Measurements from ENCODE around the gene ADISSP. TPM values are rescaled to one million over a fixed set of nuclear protein-coding genes. Genes with fewer than 3 reads are reported as not detected.

Gene ADISSP
- total RNA-seq (2022; extraction: Qiagen RNA extraction): 100 to 176 TPM (median 166 TPM) in 5 replicates

DNA sequence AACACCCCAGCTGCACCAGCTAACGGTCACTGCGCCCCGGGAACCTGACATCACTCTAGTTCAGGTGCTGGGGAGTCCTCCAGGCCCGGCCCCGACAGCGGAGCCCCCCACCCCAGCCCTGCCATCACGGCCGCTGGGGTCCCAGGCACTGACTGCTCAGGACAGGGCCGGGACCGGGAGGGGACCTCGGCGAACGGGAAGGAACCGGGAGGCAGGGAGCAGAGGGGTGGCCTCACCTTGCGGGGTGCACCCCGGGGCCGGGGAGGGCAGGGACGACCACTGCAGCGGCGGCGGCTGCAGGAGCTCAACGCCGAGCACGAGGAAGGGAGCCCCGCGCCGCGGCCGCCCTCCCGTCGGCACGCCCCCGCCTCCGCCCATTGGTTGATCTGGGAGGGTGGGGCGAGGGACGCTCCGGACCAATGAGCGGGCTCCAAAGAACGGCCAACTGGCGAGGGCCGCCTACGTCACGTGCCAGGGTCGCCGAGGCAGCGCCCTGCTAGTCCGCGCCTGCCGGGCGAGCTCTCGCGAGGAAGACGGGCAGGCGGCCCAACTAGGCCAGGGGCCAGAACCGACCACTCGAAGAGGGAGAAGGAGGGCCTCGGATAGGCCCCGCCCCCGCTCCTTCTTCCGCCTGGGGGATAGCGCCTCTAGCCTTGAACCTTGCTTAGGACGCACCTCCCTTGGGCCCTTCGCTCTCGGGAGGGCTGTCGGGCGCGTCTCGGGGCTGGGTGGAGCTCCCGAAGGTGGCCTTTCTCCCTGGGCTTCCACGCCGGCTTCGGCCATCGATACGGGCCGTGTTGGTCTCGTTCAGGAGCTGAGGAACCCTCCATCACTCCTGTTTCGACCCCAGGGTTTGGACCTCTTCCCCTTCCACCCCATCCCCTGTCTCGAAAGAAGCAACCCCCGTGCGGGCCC, at the start of gene ADISSP:
Gene ADISSP, minus strand, starts transcription at position 327 of the 915 bp plus-strand sequence. CDS start 7,653 bp downstream, outside the sequence.

DNA sequence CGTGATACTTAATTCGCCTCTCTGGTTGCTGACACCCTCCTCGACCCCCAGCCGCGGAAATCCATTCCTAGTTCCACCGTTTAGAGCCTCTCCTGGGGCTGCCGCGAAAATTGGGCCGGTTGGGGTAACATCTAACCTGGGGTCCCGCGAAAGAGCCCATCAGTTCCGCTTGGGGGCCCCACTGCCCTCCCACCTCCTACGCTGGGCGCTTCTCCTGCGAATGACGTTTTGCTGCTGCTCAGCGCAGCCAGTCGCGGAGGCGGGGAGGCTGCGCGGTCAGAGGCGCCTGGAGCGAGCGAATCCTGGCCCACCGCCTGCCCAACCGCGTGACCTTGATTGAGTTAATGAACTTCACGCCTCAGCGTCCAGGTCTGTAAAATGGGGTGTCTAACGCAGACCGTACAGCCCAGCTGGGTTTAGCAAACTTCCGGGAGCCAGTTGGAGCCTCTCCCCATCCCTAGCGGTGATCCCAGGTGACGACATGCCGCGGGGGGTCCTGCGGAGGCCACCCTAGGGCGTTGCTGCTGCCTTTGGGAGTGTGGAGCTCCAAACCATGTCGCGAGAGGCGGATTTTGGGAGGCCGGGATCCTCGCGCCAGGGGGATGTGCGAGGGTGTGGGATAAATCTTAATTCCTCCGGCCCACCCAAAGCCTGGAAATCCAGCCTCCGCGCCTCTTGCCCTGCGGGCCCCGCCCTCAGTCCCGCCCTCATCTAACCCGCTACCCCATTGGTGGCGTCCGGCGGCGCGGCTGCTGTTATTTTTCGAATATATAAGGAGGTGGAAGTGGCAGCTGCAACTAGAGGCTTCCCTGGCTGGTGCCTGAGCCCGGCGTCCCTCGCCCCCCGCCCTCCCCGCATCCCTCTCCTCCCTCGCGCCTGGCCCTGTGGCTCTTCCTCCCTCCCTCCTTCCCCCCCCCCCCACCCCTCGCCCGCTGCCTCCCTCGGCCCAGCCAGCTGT, 28.2 kb upstream of the ADISSP start, which contains the start of gene CDC25B:
Gene CDC25B, plus strand, starts transcription at position 800 of the 958 bp plus-strand sequence. CDS start 222 bp downstream, outside the sequence.

DNA sequence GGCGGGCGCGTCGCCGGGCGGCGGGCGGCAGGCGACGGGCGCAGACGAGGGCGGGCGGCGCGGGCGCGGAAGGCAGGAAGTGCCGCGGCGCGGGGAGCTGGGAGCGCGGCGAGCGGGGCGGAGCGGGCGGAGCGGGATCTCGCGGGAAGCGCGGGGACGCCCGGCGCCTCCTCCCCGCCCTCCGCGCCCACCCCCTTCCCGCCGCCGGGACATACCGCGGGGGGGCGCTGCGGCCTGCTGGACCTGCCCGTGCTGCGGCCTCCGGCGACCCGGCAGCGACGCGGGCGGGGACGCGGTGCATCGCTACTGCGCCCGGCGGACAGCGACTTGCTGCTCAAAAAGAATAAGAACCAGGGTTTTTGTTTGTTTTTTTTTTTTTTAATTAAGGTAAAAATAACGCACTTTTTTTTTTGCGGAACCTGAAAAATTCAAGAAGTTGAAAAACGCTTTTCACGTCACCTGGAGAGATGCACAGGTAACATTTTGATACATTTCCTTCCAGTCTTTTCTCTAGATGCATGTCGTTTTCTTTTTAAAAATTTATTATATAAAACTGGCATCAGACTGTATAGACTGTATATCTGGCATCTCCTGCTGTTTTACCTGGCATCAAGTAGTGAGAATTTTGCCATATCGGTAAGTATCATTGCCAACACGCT, 19.2 kb upstream of the ADISSP start, which contains the start of gene CENPB:
Gene CENPB, minus strand, starts transcription at position 76 of the 659 bp plus-strand sequence. CDS start 257 bp downstream, outside the sequence.

DNA sequence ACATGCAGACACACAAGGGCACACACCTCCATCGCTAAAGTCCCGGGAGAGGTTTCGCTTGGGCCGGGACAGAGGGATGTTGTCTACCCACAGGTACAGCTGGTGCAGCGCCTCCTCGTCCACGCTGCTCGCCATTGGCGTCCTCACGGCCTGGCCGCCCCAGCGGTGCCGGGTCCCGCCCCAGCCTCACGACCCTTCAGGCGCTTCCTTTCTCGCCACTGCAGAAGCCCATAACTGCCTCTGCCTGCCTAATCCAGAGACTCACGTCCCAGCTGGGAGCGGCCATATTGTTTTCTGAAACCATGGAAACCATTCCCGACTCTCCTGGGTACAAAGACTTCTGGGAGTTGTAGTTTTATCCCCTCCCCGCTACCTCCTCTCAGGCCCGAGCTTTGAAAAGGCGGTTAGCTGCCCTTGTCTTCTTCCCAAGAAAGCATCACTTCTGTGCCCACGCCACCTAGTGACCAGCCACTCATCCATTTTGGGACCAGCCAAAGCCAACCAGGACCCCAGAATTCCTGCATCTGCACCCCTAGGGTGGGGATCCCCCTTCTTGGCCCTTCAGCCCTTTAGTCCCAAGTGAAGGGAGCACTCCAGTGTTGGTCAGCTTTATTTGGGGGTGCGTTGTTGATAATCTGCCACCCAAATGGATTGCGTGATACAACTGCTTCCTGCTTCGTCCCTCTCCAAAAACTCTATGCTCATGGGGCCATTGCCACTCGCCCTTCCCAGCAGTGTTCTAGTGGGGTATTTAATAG, 13.8 kb upstream of the ADISSP start, which contains the start of gene SPEF1:
Gene SPEF1, minus strand, starts transcription at position 296 of the 758 bp plus-strand sequence. Its CDS starts 161 bp downstream, at position 135.

DNA sequence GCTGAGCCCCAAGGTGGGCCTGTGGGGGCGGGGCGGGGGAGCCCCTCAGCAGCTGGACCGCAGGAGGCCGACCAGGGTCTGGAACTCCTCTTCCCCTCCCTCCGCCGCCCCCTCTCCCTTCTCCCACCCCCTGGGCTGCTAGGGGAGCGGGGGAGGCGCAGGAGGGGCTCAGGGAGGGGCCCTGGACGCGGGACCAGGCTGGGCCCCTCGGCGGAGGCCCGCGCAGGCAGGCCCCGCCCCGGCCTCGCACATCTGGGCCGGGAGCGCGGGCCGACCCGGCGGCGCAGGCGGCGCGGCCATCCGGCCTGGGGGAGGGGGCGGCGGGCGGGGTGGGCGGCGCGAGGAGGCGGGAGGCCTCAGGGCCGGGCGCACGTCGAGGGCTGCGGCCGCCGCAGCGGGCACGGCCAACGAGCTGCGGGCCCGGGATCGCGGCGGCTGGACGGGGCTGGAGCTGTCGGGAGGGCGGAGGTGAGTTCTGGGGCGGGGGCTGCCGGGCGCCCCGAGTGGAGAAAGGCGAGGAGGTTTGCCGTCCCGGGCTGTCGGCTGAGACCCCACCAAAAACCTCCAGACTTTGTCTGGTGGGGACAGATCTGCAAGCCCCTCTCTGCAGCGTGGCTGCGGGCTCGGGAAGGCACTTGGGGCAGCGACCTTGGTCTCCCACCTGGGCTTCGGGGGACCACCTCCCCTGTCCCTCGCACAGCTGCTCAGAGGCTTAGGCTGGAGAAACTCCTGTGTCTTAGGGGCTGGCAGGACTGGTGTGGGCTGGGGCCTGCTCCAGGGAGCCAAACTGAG, 35.0 kb downstream of the ADISSP start, which contains the start of gene HSPA12B:
Gene HSPA12B, plus strand, starts transcription at position 359 of the 792 bp plus-strand sequence. CDS start 5,990 bp downstream, outside the sequence.

DNA sequence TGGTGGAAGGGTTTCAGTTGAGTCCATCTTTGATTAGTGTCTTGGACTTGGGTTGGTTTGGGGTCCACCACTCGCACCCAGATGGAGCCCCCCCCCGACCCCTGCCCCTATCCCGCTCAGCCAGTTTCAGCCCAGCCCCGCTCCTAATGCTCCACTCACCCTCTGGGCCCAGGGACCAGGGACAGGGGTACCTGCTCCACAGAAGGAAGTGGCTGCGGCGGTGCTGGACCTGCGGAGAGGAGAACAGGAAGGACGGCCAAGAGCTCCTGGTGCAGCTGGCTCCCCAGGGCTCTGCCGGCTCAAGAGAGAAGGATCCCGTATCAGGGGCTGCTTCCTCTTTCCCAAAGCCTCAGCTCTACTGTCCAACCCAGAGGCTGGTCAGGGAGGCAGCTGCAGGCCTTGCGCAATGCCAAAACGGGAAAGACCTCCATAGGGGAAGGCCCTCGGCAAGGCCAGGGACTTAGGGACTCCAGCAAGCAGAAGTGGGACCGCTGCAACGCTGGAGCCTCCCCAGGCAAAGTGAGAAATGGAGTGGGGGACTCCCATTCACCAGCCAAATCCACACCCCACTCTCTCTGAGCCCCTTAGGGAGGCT, 55.2 kb downstream of the ADISSP start, which contains the start of gene SIGLEC1:
Gene SIGLEC1, minus strand, starts transcription at position 322 of the 595 bp plus-strand sequence. CDS start 5,472 bp downstream, outside the sequence.

Other genes starting within 250 kb of the ADISSP start
- gene GFRA4, start 104.4 kb downstream of the ADISSP start, total RNA-seq (2022; extraction: Qiagen RNA extraction): not detected in 5 replicates
- gene ADAM33, start 85.7 kb downstream of the ADISSP start, total RNA-seq (2022; extraction: Qiagen RNA extraction): 0.03 to 0.07 TPM (median 0.05 TPM) in 4 of 5 replicates, not detected in the other
- 0.01 to 0.03 TPM (median 0.02 TPM) in 4 of 5 replicates, not detected in the other for gene SIGLEC1, start 55.2 kb downstream of the ADISSP start, total RNA-seq (2022; extraction: Qiagen RNA extraction)
- 0.35 to 0.62 TPM (median 0.50 TPM) in 5 replicates for gene HSPA12B, start 35.1 kb downstream of the ADISSP start, total RNA-seq (2022; extraction: Qiagen RNA extraction)
- gene SPEF1, start 13.7 kb upstream of the ADISSP start, total RNA-seq (2022; extraction: Qiagen RNA extraction): 1.7 to 2.5 TPM (median 2.0 TPM) in 5 replicates
- gene CENPB, start 19.0 kb upstream of the ADISSP start, total RNA-seq (2022; extraction: Qiagen RNA extraction): 88.9 to 130 TPM (median 123 TPM) in 5 replicates
- gene CDC25B, start 28.6 kb upstream of the ADISSP start, total RNA-seq (2022; extraction: Qiagen RNA extraction): 188 to 231 TPM (median 225 TPM) in 5 replicates
- gene AP5S1, start 52.8 kb upstream of the ADISSP start, total RNA-seq (2022; extraction: Qiagen RNA extraction): 12.9 to 19.8 TPM (median 17.4 TPM) in 5 replicates
- gene MAVS, start 79.1 kb upstream of the ADISSP start, total RNA-seq (2022; extraction: Qiagen RNA extraction): 17.9 to 25.4 TPM (median 21.1 TPM) in 5 replicates
- 51.5 to 61.3 TPM (median 53.6 TPM) in 5 replicates for gene PANK2, start 121.6 kb upstream of the ADISSP start, total RNA-seq (2022; extraction: Qiagen RNA extraction)
- gene RNF24, start 247.8 kb upstream of the ADISSP start, total RNA-seq (2022; extraction: Qiagen RNA extraction): 12.0 to 15.1 TPM (median 12.7 TPM) in 5 replicates